GM12878 (cell line): ENCODE data around the gene GTPBP3. TPM values are rescaled to one million over a fixed set of nuclear protein-coding genes. Genes with fewer than 3 reads are reported as not detected.
"Not testable (repeated sequence)": the region's sequence is repeated elsewhere in the genome, so short reads cannot be mapped to it uniquely, and the experiment has no call there.

Experiments
- ATAC-seq: fragments of 200-7000 bp; cut with Tn5 transposase; 3 replicates; pipeline ENCODE4 v1.9.1; 2020; ENCODE audit warnings: mild to moderate bottlenecking, moderate library complexity
- BruUV-seq: library from RNA; stranded (reverse); fragments of 400-500 nt; replicated peaks from 2 replicates; lab custom pipeline; 2021; lab: Mats Ljungman, UMichigan
- CTCF ChIA-PET: fragments of 300-600 bp; sonication (Branson Sonifier 250); formaldehyde crosslinking; extraction: SDS; loops from one replicate; lab custom pipeline; 2021; ENCODE audit warnings: inconsistent platforms; lab: Yijun Ruan, JAX
- POLR2A ChIA-PET: fragments of 350-600 bp; formaldehyde crosslinking; extraction: SDS; loops from one replicate; lab custom pipeline; 2021; ENCODE audit warnings: inconsistent platforms; lab: Charles Lee
- RAD21 ChIA-PET: fragments of 300-600 bp; sonication (Branson Sonifier 250); formaldehyde crosslinking; loops from one replicate; lab custom pipeline; 2023; ENCODE audit warnings: antibody characterized with exemption; ENCODE audit not compliant: unreplicated experiment; lab: Charles Lee
- SMC1A ChIA-PET: fragments of 300-600 bp; sonication (Branson Sonifier 250); formaldehyde crosslinking; loops from one replicate; lab custom pipeline; 2023; ENCODE audit not compliant: unreplicated experiment, uncharacterized antibody; lab: Charles Lee
- DNase-seq: peaks from one replicate; pipeline ENCODE4 v3.0.0-alpha.2; 2011; ENCODE audit warnings: low read depth, low spot score
- FAIRE-seq: peaks from 3 replicates; lab custom pipeline; 2011; peaks lifted over from hg19 to GRCh38; lab: Jason Lieb, UNC
- H2AFZ ChIP-seq: 2 replicates; pipeline ENCODE4 v1.6.0; 2011; ENCODE audit warnings: low read depth, low read length, control low read depth; ENCODE audit not compliant: control insufficient read depth
- H3K27ac ChIP-seq: 2 replicates; pipeline ENCODE4 v1.5.1; 2011; ENCODE audit warnings: control low read depth; ENCODE audit not compliant: control insufficient read depth, insufficient read depth
- H3K27me3 ChIP-seq, 2 experiments: replicated peaks in 1 of 2; 2 replicates each; pipeline versions ENCODE4 v1.6.0 to v1.6.1; 2011; ENCODE audit warnings: low read length in 1 of 2; ENCODE audit not compliant: control insufficient read depth in 2 of 2, insufficient read depth in 2 of 2
- H3K36me3 ChIP-seq, 2 experiments: 2 replicates each; pipeline ENCODE4 v1.5.1; 2011; ENCODE audit warnings: low read length in 1 of 2; ENCODE audit not compliant: control insufficient read depth in 2 of 2, insufficient read depth in 2 of 2
- H3K4me1 ChIP-seq: 2 replicates; pipeline ENCODE4 v1.6.1; 2011; ENCODE audit warnings: mild to moderate bottlenecking, low read length, moderate library complexity, mixed read lengths; ENCODE audit not compliant: control insufficient read depth, insufficient read depth
- H3K4me2 ChIP-seq: 2 replicates; pipeline ENCODE4 v1.6.0; 2011; ENCODE audit warnings: control low read depth; ENCODE audit not compliant: control insufficient read depth, insufficient read depth
- H3K4me3 ChIP-seq: fragments of 200-600 bp; sonication (generic); 2 replicates; pipeline ENCODE4 v1.5.1; 2016
- H3K79me2 ChIP-seq: 2 replicates; pipeline ENCODE4 v1.6.0; 2011; ENCODE audit warnings: low read length; ENCODE audit not compliant: control insufficient read depth, insufficient read depth
- H3K9ac ChIP-seq: 2 replicates; pipeline ENCODE4 v1.8.0; 2011; ENCODE audit warnings: low read length, control low read depth, mixed read lengths; ENCODE audit not compliant: control insufficient read depth, insufficient read depth
- H3K9me3 ChIP-seq: replicated peaks from 3 replicates; pipeline ENCODE4 v1.5.1; 2011; ENCODE audit warnings: mild to moderate bottlenecking, low read length; ENCODE audit not compliant: control insufficient read depth, insufficient read depth
- H4K20me1 ChIP-seq: 2 replicates; pipeline ENCODE4 v1.6.0; 2011; ENCODE audit not compliant: control insufficient read depth, insufficient read depth
- BCL11A ChIP-seq: IDR thresholded peaks from 2 replicates; pipeline ENCODE4 v1.6.1; 2011; ENCODE audit warnings: low read depth, low read length
- HDGF ChIP-seq: fragments of 450-650 bp; IDR thresholded peaks from 2 replicates; pipeline ENCODE4 v1.6.1; 2016; ENCODE audit warnings: antibody characterized with exemption
- MYB ChIP-seq: fragments of 150-350 bp; IDR thresholded peaks from 2 replicates; pipeline ENCODE4 v1.6.1; 2014; ENCODE audit warnings: mild to moderate bottlenecking, low read depth, low read length, borderline replicate concordance
- NR2C2 ChIP-seq: IDR thresholded peaks from 2 replicates; pipeline ENCODE4 v1.6.1; 2011; ENCODE audit warnings: borderline replicate concordance, low read depth; ENCODE audit not compliant: control insufficient read depth, insufficient read length
- SUPT20H ChIP-seq: IDR thresholded peaks from 2 replicates; pipeline ENCODE4 v1.6.1; 2011; ENCODE audit warnings: low read depth, mild to moderate bottlenecking, low read length, moderate library complexity, borderline replicate concordance; ENCODE audit not compliant: control insufficient read depth
- TCF3 ChIP-seq: IDR thresholded peaks from 2 replicates; pipeline ENCODE4 v1.6.1; 2012; ENCODE audit warnings: low read depth, mild to moderate bottlenecking, low read length, borderline replicate concordance; ENCODE audit not compliant: insufficient read depth
- WGBS: methylation state at CpG from one replicate; pipeline ENCODE4 v1.1.6; 2016; ENCODE audit warnings: low lambda C conversion rate; ENCODE audit not compliant: insufficient replicate concordance, insufficient coverage; ENCODE audit errors: missing lambda C conversion rate; 5-methylcytosine and 5-hydroxymethylcytosine counted together
- in situ Hi-C: fragments of 300-500 bp; cut with MboI; formaldehyde crosslinking; loops from 9 replicates; pipeline ENCODE4 v1.14.3; 2018; ENCODE audit warnings: mixed read lengths
- intact Hi-C: fragments of 100-400 bp; cut with micrococcal nuclease; formaldehyde crosslinking; loops from one replicate; pipeline ENCODE4 v1.14.2; 2022; ENCODE audit not compliant: unreplicated experiment
- polyA plus RNA-seq, 11 experiments: library from polyadenylated mRNA; depleted of rRNA in 4 of 11; unstranded in 6 of 11; stranded (reverse) in 5 of 11; fragments of >200 nt; fragmentation: Nextera tagmentation in 4 of 11; fragmentation: Illumina TruSeq in 1 of 11; extraction: Ambion mirVana in 4 of 11; extraction: Trizol in 1 of 11; gene quantifications; 1 replicate in 1 of 11; 2 replicates in 10 of 11; pipeline versions ENCODE4 v1.2.1 to v1.2.3, GENCODE V29; 2011 to 2016; ENCODE audit warnings: inconsistent platforms in 2 of 11, missing spikeins in 2 of 11, low read depth in 1 of 11
- total RNA-seq, 4 experiments: library from RNA; depleted of rRNA in 3 of 4; stranded (reverse); fragments of >200 nt in 3 of 4; fragmentation: Illumina TruSeq in 1 of 4; extraction: Trizol in 1 of 4; gene quantifications; 2 replicates each; pipeline versions ENCODE4 v1.2.1 to v1.2.3, GENCODE V29; 2013 to 2021

The GTPBP3 gene
- total and polyA plus RNA-seq, 10 of the 15 experiments (the other 5 are each of a cell fraction or from before 2014, with no cell fraction given) = 2.9 to 46.8 (median 15.4) TPM

DNA sequence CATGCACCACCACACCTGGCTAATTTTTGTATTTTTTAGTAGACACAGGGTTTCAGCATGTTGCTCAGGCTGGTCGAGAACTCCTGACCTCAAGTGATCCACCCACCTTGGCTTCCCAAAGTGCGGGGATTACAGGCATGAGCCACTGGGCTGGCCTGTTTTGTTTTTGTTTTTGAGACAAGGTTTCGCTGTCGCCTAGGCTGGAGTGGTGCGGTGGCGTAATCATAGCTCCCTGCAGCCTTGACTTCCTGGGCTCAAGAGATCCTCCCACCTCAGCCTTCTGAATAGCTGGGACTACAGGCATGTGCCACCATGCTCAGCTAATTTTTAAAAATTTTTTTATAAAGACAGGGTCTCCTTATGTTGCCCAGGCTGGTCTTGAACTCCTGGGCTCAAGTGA lies 41.8 kb upstream of the GTPBP3 start:
- CTCF ChIA-PET = interaction anchor here (1.4 to 4.5 kb wide), 2 partner anchors 9 to 90 kb away, joined by 4 to 43 read pairs; partner anchors contain the start of genes ABHD8 and MRPL34
- SMC1A ChIA-PET = interaction anchor here (0.9 kb wide), 1 partner anchor 55 kb away, joined by 3 read pairs; no protein-coding TSS in a partner anchor
- H2AFZ ChIP-seq, H3K4me1 ChIP-seq, H3K79me2 ChIP-seq, H3K36me3 ChIP-seq, intact Hi-C loops, RAD21 ChIA-PET, H4K20me1 ChIP-seq, POLR2A ChIA-PET, H3K27ac ChIP-seq, in situ Hi-C loops, FAIRE-seq, DNase-seq, ATAC-seq, H3K9ac ChIP-seq, H3K4me3 ChIP-seq, H3K4me2 ChIP-seq, H3K27me3 ChIP-seq, BruUV-seq, H3K9me3 ChIP-seq: not testable (repeated sequence)
- WGBS = 100% methylated on average over 6 of the region's 6 CpGs

GRCh38 chr19:17296273-17296672 lies 41.1 kb upstream of the GTPBP3 start:
- TF ChIP-seq BCL11A (no peak), NR2C2 (no peak), HDGF (no peak), SUPT20H (no peak), MYB (no peak), TCF3 (no peak)
- intact Hi-C loops = no loop called here
- CTCF ChIA-PET = interaction anchor here (1.4 to 1.8 kb wide), 2 partner anchors 9 to 90 kb away, joined by 4 to 8 read pairs; partner anchors contain the start of gene MRPL34
- H3K4me2 ChIP-seq = no peak overlapping the region
- H3K4me1 ChIP-seq = peaks cover 4% of the 10 kb centered on the region; the same call in 1 of the 2 replicates
- WGBS = 70% methylated on average over 4 of the region's 4 CpGs
- no peaks in the 10 kb centered on the region; the same call in 1 of the 3 replicates for H3K9me3 ChIP-seq
- H4K20me1 ChIP-seq = no peaks in the 10 kb centered on the region
- DNase-seq (no peak), ATAC-seq (no peak), FAIRE-seq (no peak)
- no peak overlapping the region for H2AFZ ChIP-seq
- RAD21 ChIA-PET = interaction anchor here (0.8 kb wide), 1 partner anchor 9 kb away, joined by 4 read pairs; the partner anchor contains the start of gene MRPL34
- H3K79me2 ChIP-seq = no peaks in the 10 kb centered on the region; the same call in 1 of the 2 replicates
- SMC1A ChIA-PET = interaction anchor here (0.9 kb wide), 1 partner anchor 54 kb away, joined by 3 read pairs; no protein-coding TSS in a partner anchor
- no peak overlapping the region for H3K9ac ChIP-seq
- POLR2A ChIA-PET = interaction anchor here (0.5 kb wide), 1 partner anchor 88 kb away, joined by 9 read pairs; no protein-coding TSS in a partner anchor
- H3K27ac ChIP-seq = no peak overlapping the region
- no peaks in the 10 kb centered on the region for H3K36me3 ChIP-seq
- BruUV-seq = no TSS peak
- no peak overlapping the region for H3K4me3 ChIP-seq
- no peaks in the 10 kb centered on the region for H3K27me3 ChIP-seq
- in situ Hi-C loops = no loop called here
